HEK293 (cell line): ENCODE results near the gene CFAP300.
A peak's percentile ranks its signal among the peaks of the same experiment; 100 is the strongest.

Experiments used
- CTCF ChIA-PET: fragments of 350-600 bp; formaldehyde crosslinking; extraction: SDS; loops from one replicate; lab custom pipeline; 2021; ENCODE audit warnings: antibody characterized with exemption; lab: Yijun Ruan, JAX
- POLR2A ChIA-PET: fragments of 300-600 bp; formaldehyde crosslinking; extraction: SDS; loops from one replicate; lab custom pipeline; 2020; ENCODE audit warnings: antibody characterized with exemption, inconsistent platforms; lab: Yijun Ruan, JAX
- H3K27ac ChIP-seq: fragments of 200-500 bp; sonication (Bioruptor generic); 2 replicates; pipeline ENCODE4 v1.5.1; 2014; ENCODE audit warnings: low read depth, low read length, control low read depth, inconsistent platforms; ENCODE audit errors: extremely low read depth
- H3K36me3 ChIP-seq, 2 experiments: fragments of 200-500 bp in 1 of 2; sonication (Bioruptor generic) in 1 of 2; 1 replicate in 1 of 2; 2 replicates in 1 of 2; pipeline ENCODE4 v1.5.1; 2014 to 2017; ENCODE audit warnings: inconsistent platforms in 2 of 2, low read length in 2 of 2; ENCODE audit not compliant: control insufficient read depth in 2 of 2, insufficient read depth in 1 of 2
- H3K4me1 ChIP-seq: fragments of 200-500 bp; sonication (Bioruptor generic); 2 replicates; pipeline ENCODE4 v1.5.1; 2014; ENCODE audit warnings: mild to moderate bottlenecking, low read length, inconsistent platforms; ENCODE audit not compliant: control insufficient read depth, insufficient read depth
- H3K4me3 ChIP-seq: 2 replicates; pipeline ENCODE4 v1.5.1; 2011; ENCODE audit warnings: low read depth, mild to moderate bottlenecking, control low read depth, low read length, moderate library complexity
- H3K9me3 ChIP-seq: fragments of 200-500 bp; sonication (Bioruptor generic); 2 replicates; pipeline ENCODE4 v1.5.1; 2014; ENCODE audit warnings: low read depth, low read length, inconsistent platforms; ENCODE audit not compliant: control insufficient read depth, insufficient read depth
- BCL11B ChIP-seq: fragments of 450-650 bp; formaldehyde crosslinking; IDR thresholded peaks from 2 replicates; pipeline ENCODE4 v1.5.1; 2016; ENCODE audit warnings: low read depth, missing biosample characterization, missing genetic modification characterization
- FEZF1 ChIP-seq: fragments of 450-650 bp; formaldehyde crosslinking; IDR thresholded peaks from 2 replicates; pipeline ENCODE4 v1.5.1; 2016; ENCODE audit warnings: missing biosample characterization, missing genetic modification characterization
- GLIS1 ChIP-seq: fragments of 450-650 bp; formaldehyde crosslinking; IDR thresholded peaks from 2 replicates; pipeline ENCODE4 v1.5.1; 2016; ENCODE audit warnings: missing biosample characterization, missing genetic modification characterization
- HOXD13 ChIP-seq: sonication (generic); formaldehyde crosslinking; IDR thresholded peaks from 2 replicates; pipeline ENCODE4 v1.8.0; 2022; ENCODE audit warnings: missing genetic modification reagents, borderline replicate concordance
- KLF7 ChIP-seq: fragments of 450-650 bp; formaldehyde crosslinking; IDR thresholded peaks from 2 replicates; pipeline ENCODE4 v1.5.1; 2016; ENCODE audit warnings: missing biosample characterization, missing genetic modification characterization, borderline replicate concordance
- RBAK ChIP-seq: fragments of 450-650 bp; formaldehyde crosslinking; IDR thresholded peaks from 2 replicates; pipeline ENCODE4 v1.5.1; 2016; ENCODE audit warnings: missing biosample characterization, missing genetic modification characterization
- REPIN1 ChIP-seq: fragments of 450-650 bp; formaldehyde crosslinking; IDR thresholded peaks from 2 replicates; pipeline ENCODE4 v1.5.1; 2017; ENCODE audit warnings: missing biosample characterization, missing genetic modification characterization, low read depth
- SP7 ChIP-seq: fragments of 450-650 bp; formaldehyde crosslinking; IDR thresholded peaks from 2 replicates; pipeline ENCODE4 v1.5.1; 2016; ENCODE audit warnings: missing biosample characterization, missing genetic modification characterization
- ZIC2 ChIP-seq: fragments of 450-650 bp; formaldehyde crosslinking; IDR thresholded peaks from 2 replicates; pipeline ENCODE4 v1.5.1; 2016; ENCODE audit warnings: missing biosample characterization, missing genetic modification characterization
- ZNF121 ChIP-seq: fragments of 450-650 bp; formaldehyde crosslinking; IDR thresholded peaks from 2 replicates; pipeline ENCODE4 v1.5.1; 2016; ENCODE audit warnings: missing biosample characterization, missing genetic modification characterization
- ZNF138 ChIP-seq: fragments of 450-650 bp; formaldehyde crosslinking; IDR thresholded peaks from 2 replicates; pipeline ENCODE4 v1.5.1; 2016; ENCODE audit warnings: missing biosample characterization, missing genetic modification characterization, borderline replicate concordance
- ZNF184 ChIP-seq: fragments of 450-650 bp; IDR thresholded peaks from 2 replicates; pipeline ENCODE4 v1.5.1; 2018; ENCODE audit warnings: missing biosample characterization, mild to moderate bottlenecking, missing genetic modification characterization
- ZNF202 ChIP-seq: fragments of 450-650 bp; formaldehyde crosslinking; IDR thresholded peaks from 2 replicates; pipeline ENCODE4 v1.5.1; 2016; ENCODE audit warnings: missing biosample characterization, missing genetic modification characterization, borderline replicate concordance
- ZNF324 ChIP-seq: fragments of 450-650 bp; formaldehyde crosslinking; IDR thresholded peaks from 2 replicates; pipeline ENCODE4 v1.5.1; 2016; ENCODE audit warnings: missing biosample characterization, missing genetic modification characterization
- ZNF335 ChIP-seq: fragments of 450-650 bp; formaldehyde crosslinking; conservative IDR thresholded peaks from 2 replicates; pipeline ENCODE4 v1.5.1; 2016; ENCODE audit warnings: missing biosample characterization, missing genetic modification characterization
- ZNF341 ChIP-seq: fragments of 450-650 bp; formaldehyde crosslinking; IDR thresholded peaks from 2 replicates; pipeline ENCODE4; 2016; ENCODE audit warnings: low read depth, missing biosample characterization, missing genetic modification characterization
- ZNF354C ChIP-seq: fragments of 450-650 bp; formaldehyde crosslinking; IDR thresholded peaks from 2 replicates; pipeline ENCODE4 v1.5.1; 2016; ENCODE audit warnings: missing biosample characterization, missing genetic modification characterization, low read depth, borderline replicate concordance
- ZNF560 ChIP-seq: fragments of 450-650 bp; formaldehyde crosslinking; IDR thresholded peaks from 2 replicates; pipeline ENCODE4 v1.5.1; 2017; ENCODE audit warnings: missing biosample characterization, missing genetic modification characterization, borderline replicate concordance
- ZNF776 ChIP-seq: fragments of 450-650 bp; formaldehyde crosslinking; IDR thresholded peaks from 2 replicates; pipeline ENCODE4 v1.5.0; 2017; ENCODE audit warnings: missing biosample characterization, missing genetic modification characterization, borderline replicate concordance
- ZNF785 ChIP-seq: fragments of 450-650 bp; formaldehyde crosslinking; IDR thresholded peaks from 2 replicates; pipeline ENCODE4 v1.5.1; 2016; ENCODE audit warnings: missing biosample characterization, missing genetic modification characterization
- TF ChIP-seq, protein P1 (sequence below): fragments of 450-650 bp; formaldehyde crosslinking; IDR thresholded peaks from 2 replicates; pipeline ENCODE4 v1.5.1; 2016; ENCODE audit warnings: missing biosample characterization, missing genetic modification characterization, borderline replicate concordance
- TF ChIP-seq, protein P2 (sequence below): fragments of 450-650 bp; formaldehyde crosslinking; IDR thresholded peaks from 2 replicates; pipeline ENCODE4 v1.5.1; 2017; ENCODE audit warnings: missing biosample characterization, missing genetic modification characterization
- TF ChIP-seq, protein P3 (sequence below): fragments of 450-650 bp; formaldehyde crosslinking; IDR thresholded peaks from 2 replicates; pipeline ENCODE4 v1.5.1; 2016; ENCODE audit warnings: missing biosample characterization, missing genetic modification characterization, low read depth
- TF ChIP-seq, protein P4 (sequence below): fragments of 450-650 bp; formaldehyde crosslinking; IDR thresholded peaks from 2 replicates; pipeline ENCODE4 v1.5.1; 2016; ENCODE audit warnings: missing biosample characterization, missing genetic modification characterization

The CFAP300 gene

DNA sequence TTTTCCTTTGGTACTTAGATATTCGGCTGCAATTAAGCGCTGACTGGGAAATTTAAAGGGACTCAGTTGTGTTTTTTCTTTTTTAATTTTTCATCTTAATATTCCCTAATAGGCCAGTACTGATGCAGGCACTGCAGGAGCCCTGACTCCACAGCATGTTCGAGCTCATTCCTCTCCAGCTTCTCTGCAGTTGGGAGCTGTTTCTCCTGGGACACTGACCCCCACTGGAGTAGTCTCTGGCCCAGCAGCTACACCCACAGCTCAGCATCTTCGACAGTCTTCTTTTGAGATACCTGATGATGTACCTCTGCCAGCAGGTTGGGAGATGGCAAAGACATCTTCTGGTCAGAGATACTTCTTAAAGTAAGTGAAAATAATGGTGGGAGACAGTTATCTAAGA is 66.8 kb downstream of the CFAP300 start:
- TF ChIP-seq ZIC2 (tag by site-specific recombination), result 0 out of 2 replicates have a peak, but pooled peaks have one; percentile 23
- TF ChIP-seq GLIS1 (tag by site-specific recombination), result peak; percentile 36; the same call in 1 of the 2 replicates
- TF ChIP-seq, protein P1, sequence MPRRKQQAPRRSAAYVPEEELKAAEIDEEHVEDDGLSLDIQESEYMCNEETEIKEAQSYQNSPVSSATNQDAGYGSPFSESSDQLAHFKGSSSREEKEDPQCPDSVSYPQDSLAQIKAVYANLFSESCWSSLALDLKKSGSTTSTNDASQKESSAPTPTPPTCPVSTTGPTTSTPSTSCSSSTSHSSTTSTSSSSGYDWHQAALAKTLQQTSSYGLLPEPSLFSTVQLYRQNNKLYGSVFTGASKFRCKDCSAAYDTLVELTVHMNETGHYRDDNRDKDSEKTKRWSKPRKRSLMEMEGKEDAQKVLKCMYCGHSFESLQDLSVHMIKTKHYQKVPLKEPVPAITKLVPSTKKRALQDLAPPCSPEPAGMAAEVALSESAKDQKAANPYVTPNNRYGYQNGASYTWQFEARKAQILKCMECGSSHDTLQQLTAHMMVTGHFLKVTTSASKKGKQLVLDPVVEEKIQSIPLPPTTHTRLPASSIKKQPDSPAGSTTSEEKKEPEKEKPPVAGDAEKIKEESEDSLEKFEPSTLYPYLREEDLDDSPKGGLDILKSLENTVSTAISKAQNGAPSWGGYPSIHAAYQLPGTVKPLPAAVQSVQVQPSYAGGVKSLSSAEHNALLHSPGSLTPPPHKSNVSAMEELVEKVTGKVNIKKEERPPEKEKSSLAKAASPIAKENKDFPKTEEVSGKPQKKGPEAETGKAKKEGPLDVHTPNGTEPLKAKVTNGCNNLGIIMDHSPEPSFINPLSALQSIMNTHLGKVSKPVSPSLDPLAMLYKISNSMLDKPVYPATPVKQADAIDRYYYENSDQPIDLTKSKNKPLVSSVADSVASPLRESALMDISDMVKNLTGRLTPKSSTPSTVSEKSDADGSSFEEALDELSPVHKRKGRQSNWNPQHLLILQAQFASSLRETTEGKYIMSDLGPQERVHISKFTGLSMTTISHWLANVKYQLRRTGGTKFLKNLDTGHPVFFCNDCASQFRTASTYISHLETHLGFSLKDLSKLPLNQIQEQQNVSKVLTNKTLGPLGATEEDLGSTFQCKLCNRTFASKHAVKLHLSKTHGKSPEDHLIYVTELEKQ (tag by site-specific recombination), result no peak
- no peak for TF ChIP-seq ZNF776
- TF ChIP-seq ZNF324 (tag by site-specific recombination), result no peak
- no peak for TF ChIP-seq ZNF184 (tag by site-specific recombination)
- TF ChIP-seq BCL11B (tag by site-specific recombination), result no peak
- TF ChIP-seq, protein P2, sequence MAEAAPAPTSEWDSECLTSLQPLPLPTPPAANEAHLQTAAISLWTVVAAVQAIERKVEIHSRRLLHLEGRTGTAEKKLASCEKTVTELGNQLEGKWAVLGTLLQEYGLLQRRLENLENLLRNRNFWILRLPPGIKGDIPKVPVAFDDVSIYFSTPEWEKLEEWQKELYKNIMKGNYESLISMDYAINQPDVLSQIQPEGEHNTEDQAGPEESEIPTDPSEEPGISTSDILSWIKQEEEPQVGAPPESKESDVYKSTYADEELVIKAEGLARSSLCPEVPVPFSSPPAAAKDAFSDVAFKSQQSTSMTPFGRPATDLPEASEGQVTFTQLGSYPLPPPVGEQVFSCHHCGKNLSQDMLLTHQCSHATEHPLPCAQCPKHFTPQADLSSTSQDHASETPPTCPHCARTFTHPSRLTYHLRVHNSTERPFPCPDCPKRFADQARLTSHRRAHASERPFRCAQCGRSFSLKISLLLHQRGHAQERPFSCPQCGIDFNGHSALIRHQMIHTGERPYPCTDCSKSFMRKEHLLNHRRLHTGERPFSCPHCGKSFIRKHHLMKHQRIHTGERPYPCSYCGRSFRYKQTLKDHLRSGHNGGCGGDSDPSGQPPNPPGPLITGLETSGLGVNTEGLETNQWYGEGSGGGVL, result no peak
- no peak for TF ChIP-seq KLF7 (tag by site-specific recombination)
- no peak for TF ChIP-seq ZNF560 (tag by site-specific recombination)
- TF ChIP-seq ZNF354C (tag by site-specific recombination), result no peak
- no peak overlapping the region for H3K27ac ChIP-seq
- ChIA-PET POLR2A (interaction anchor here (0.6 kb wide), 1 partner anchor 55 kb away, joined by 3 read pairs; no protein-coding TSS in a partner anchor), CTCF (interaction anchor here (0.9 kb wide), 1 partner anchor 115 kb away, joined by 3 read pairs; no protein-coding TSS in a partner anchor)
- peaks cover 27% of the 10 kb centered on the region for H3K4me1 ChIP-seq
- no peak overlapping the region for H3K4me3 ChIP-seq
- no peaks in the 10 kb centered on the region for H3K36me3 ChIP-seq
- H3K9me3 ChIP-seq, result no peaks in the 10 kb centered on the region

DNA sequence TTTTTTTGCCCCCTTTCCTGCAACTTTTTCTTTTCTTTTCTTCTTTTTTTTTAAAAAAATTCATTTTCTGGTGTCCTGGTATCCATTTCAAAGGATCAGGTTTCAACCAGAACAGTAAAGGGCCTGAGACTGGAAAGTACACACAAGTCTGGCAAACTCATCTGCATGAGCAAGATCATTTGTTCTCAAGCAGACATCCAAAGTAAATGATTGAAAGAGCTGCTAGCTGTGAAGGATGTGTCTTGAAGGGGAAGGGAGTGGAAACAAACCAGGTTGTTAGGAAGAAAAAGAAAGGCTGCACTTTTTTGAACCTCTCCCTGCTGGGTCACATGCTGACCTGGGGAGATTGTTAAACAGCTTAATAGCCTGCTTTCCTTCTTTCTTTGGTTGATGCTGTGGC is 68.3 kb downstream of the CFAP300 start:
- peak overlapping the region; percentile 57 for H3K27ac ChIP-seq
- CTCF ChIA-PET, result interaction anchor here (1.1 kb wide), 1 partner anchor 497 kb away, joined by 4 read pairs; no protein-coding TSS in a partner anchor
- TF ChIP-seq, protein P3, sequence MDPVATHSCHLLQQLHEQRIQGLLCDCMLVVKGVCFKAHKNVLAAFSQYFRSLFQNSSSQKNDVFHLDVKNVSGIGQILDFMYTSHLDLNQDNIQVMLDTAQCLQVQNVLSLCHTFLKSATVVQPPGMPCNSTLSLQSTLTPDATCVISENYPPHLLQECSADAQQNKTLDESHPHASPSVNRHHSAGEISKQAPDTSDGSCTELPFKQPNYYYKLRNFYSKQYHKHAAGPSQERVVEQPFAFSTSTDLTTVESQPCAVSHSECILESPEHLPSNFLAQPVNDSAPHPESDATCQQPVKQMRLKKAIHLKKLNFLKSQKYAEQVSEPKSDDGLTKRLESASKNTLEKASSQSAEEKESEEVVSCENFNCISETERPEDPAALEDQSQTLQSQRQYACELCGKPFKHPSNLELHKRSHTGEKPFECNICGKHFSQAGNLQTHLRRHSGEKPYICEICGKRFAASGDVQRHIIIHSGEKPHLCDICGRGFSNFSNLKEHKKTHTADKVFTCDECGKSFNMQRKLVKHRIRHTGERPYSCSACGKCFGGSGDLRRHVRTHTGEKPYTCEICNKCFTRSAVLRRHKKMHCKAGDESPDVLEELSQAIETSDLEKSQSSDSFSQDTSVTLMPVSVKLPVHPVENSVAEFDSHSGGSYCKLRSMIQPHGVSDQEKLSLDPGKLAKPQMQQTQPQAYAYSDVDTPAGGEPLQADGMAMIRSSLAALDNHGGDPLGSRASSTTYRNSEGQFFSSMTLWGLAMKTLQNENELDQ, result no peak
- TF ChIP-seq RBAK (no peak), ZIC2 (tag by site-specific recombination) (peak; percentile 69), ZNF785 (tag by site-specific recombination) (no peak), ZNF121 (tag by site-specific recombination) (no peak), REPIN1 (tag by site-specific recombination) (no peak), ZNF341 (tag by site-specific recombination) (no peak), HOXD13 (CRISPR knock-in tag) (no peak), SP7 (tag by site-specific recombination) (no peak), ZNF138 (tag by site-specific recombination) (no peak), FEZF1 (tag by site-specific recombination) (peak; percentile 58; the same call in 1 of the 2 replicates), ZNF335 (no peak), ZNF202 (no peak)
- TF ChIP-seq, protein P4, sequence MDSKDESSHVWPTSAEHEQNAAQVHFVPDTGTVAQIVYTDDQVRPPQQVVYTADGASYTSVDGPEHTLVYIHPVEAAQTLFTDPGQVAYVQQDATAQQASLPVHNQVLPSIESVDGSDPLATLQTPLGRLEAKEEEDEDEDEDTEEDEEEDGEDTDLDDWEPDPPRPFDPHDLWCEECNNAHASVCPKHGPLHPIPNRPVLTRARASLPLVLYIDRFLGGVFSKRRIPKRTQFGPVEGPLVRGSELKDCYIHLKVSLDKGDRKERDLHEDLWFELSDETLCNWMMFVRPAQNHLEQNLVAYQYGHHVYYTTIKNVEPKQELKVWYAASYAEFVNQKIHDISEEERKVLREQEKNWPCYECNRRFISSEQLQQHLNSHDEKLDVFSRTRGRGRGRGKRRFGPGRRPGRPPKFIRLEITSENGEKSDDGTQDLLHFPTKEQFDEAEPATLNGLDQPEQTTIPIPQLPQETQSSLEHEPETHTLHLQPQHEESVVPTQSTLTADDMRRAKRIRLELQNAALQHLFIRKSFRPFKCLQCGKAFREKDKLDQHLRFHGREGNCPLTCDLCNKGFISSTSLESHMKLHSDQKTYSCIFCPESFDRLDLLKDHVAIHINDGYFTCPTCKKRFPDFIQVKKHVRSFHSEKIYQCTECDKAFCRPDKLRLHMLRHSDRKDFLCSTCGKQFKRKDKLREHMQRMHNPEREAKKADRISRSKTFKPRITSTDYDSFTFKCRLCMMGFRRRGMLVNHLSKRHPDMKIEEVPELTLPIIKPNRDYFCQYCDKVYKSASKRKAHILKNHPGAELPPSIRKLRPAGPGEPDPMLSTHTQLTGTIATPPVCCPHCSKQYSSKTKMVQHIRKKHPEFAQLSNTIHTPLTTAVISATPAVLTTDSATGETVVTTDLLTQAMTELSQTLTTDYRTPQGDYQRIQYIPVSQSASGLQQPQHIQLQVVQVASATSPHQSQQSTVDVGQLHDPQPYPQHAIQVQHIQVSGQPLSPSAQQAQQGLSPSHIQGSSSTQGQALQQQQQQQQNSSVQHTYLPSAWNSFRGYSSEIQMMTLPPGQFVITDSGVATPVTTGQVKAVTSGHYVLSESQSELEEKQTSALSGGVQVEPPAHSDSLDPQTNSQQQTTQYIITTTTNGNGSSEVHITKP (tag by site-specific recombination), result no peak

More for the DNA sequence above, 68.3 kb downstream of the CFAP300 start:
- H3K4me3 ChIP-seq, result no peak overlapping the region
- POLR2A ChIA-PET, result no interaction called here
- no peaks in the 10 kb centered on the region for H3K9me3 ChIP-seq
- no peaks in the 10 kb centered on the region for H3K36me3 ChIP-seq
- H3K4me1 ChIP-seq, result peaks cover 33% of the 10 kb centered on the region
